Chondrocyte (in vitro differentiated cells): Measurements from ENCODE around the gene ALKBH8. TPM values are rescaled to one million over a fixed set of nuclear protein-coding genes. Genes with fewer than 3 reads are reported as not detected.

Experiments
- DNase-seq: peaks from one replicate; pipeline ENCODE4 v3.0.0; 2021; ENCODE audit warnings: mixed read lengths, low spot score
- H3K27ac Mint-ChIP-seq: one replicate; pipeline ENCODE4 v1.8.0; 2021; ENCODE audit warnings: mild to moderate bottlenecking, moderate library complexity, mixed read lengths; ENCODE audit not compliant: unreplicated experiment
- H3K27me3 Mint-ChIP-seq: 2 replicates; pipeline ENCODE4 v1.8.0; 2021; ENCODE audit warnings: low read depth, mixed read lengths
- H3K36me3 Mint-ChIP-seq: 2 replicates; pipeline ENCODE4 v1.8.0; 2021; ENCODE audit warnings: low read depth, mixed read lengths
- H3K4me1 Mint-ChIP-seq: 2 replicates; pipeline ENCODE4 v1.8.0; 2021; ENCODE audit warnings: low read depth, mild to moderate bottlenecking, mixed read lengths
- H3K4me3 Mint-ChIP-seq: one replicate; pipeline ENCODE4 v1.8.0; 2021; ENCODE audit warnings: mild to moderate bottlenecking, moderate library complexity, mixed read lengths; ENCODE audit not compliant: unreplicated experiment
- H3K9me3 Mint-ChIP-seq: 2 replicates; pipeline ENCODE4 v1.8.0; 2021; ENCODE audit warnings: low read depth, mixed read lengths
- total RNA-seq: library from RNA; stranded (reverse); gene quantifications from 3 replicates; pipeline ENCODE4 v1.2.1, GENCODE V29; 2021
- TF ChIP-seq, protein P1 (sequence below): fragments of 200-600 bp; sonication (generic); IDR thresholded peaks from 2 replicates; pipeline ENCODE4 v1.5.0; 2021; ENCODE audit warnings: antibody characterized with exemption, mild to moderate bottlenecking, moderate library complexity

The ALKBH8 gene
- total RNA-seq, 1 donor from 2014 or later: 5.8 TPM

- Mint-ChIP-seq H3K4me1 (no peaks in the 10 kb centered on the region), H3K4me3 (no peak overlapping the region), H3K36me3 (no peaks in the 10 kb centered on the region), H3K9me3 (no peaks in the 10 kb centered on the region), H3K27me3 (peaks cover 28% of the 10 kb centered on the region), H3K27ac (no peak overlapping the region)
- TF ChIP-seq, protein P1, sequence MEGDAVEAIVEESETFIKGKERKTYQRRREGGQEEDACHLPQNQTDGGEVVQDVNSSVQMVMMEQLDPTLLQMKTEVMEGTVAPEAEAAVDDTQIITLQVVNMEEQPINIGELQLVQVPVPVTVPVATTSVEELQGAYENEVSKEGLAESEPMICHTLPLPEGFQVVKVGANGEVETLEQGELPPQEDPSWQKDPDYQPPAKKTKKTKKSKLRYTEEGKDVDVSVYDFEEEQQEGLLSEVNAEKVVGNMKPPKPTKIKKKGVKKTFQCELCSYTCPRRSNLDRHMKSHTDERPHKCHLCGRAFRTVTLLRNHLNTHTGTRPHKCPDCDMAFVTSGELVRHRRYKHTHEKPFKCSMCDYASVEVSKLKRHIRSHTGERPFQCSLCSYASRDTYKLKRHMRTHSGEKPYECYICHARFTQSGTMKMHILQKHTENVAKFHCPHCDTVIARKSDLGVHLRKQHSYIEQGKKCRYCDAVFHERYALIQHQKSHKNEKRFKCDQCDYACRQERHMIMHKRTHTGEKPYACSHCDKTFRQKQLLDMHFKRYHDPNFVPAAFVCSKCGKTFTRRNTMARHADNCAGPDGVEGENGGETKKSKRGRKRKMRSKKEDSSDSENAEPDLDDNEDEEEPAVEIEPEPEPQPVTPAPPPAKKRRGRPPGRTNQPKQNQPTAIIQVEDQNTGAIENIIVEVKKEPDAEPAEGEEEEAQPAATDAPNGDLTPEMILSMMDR: no peak
- no peak for DNase-seq
Observed at GRCh38 chr11:107482234-107482633, 83.3 kb downstream of the ALKBH8 start.

DNA sequence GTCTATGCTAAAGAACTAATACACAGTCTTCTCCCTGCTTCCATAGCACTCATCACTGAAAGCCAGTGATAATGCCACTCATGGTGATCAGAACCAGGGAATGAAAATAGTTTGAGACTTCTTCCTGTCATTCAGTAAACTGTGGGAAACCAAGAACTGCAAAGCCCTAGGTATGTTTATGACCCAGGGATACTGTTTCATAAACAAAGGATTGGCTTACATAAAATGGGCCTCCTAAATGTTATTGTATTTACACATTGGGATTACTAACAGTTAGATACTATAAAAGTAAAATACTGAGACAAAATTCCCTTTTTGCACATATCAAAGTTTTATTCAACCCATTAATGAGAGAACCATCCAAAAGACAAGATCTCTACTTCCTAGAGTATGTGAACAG, 86.6 kb downstream of the ALKBH8 start:
- H3K27ac Mint-ChIP-seq: no peak overlapping the region
- H3K9me3 Mint-ChIP-seq: no peaks in the 10 kb centered on the region
- no peaks in the 10 kb centered on the region for H3K36me3 Mint-ChIP-seq
- peaks cover 47% of the 10 kb centered on the region for H3K27me3 Mint-ChIP-seq
- H3K4me3 Mint-ChIP-seq: no peak overlapping the region
- TF ChIP-seq, protein P1: no peak
- no peak for DNase-seq
- no peaks in the 10 kb centered on the region for H3K4me1 Mint-ChIP-seq

- Mint-ChIP-seq H3K4me1 (no peaks in the 10 kb centered on the region), H3K4me3 (no peak overlapping the region), H3K36me3 (no peaks in the 10 kb centered on the region), H3K27ac (no peak overlapping the region), H3K9me3 (no peaks in the 10 kb centered on the region), H3K27me3 (peaks cover 47% of the 10 kb centered on the region)
- TF ChIP-seq, protein P1: no peak
- DNase-seq: no peak
Observed at GRCh38 chr11:107477820-107478219, 87.7 kb downstream of the ALKBH8 start.

DNA sequence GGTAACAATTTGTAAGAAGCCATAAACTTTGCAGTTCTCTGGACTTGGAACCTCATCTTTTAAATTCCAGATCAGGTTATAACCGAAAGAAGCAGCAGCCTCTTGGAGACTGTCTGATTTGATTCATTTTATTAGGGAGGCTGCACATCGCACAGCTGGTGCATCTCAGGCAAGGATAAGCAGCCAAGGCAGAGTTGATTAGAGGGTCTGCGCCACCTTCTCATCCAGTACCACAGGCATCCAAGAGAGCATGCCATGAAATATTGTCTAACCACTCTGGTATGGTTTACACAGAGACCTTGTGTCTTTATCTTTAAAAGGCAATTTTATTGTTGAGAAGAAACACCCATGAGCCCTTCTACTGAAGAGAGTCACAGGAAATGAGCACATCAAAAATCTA, 91.7 kb downstream of the ALKBH8 start:
- TF ChIP-seq, protein P1: no peak
- no peak overlapping the region for H3K27ac Mint-ChIP-seq
- H3K36me3 Mint-ChIP-seq: no peaks in the 10 kb centered on the region
- no peaks in the 10 kb centered on the region for H3K9me3 Mint-ChIP-seq
- peaks cover 47% of the 10 kb centered on the region for H3K27me3 Mint-ChIP-seq
- H3K4me3 Mint-ChIP-seq: no peak overlapping the region
- no peak for DNase-seq
- H3K4me1 Mint-ChIP-seq: no peaks in the 10 kb centered on the region

GRCh38 chr11:107472966-107473365, 92.6 kb downstream of the ALKBH8 start:
- Mint-ChIP-seq H3K4me1 (no peaks in the 10 kb centered on the region), H3K9me3 (no peaks in the 10 kb centered on the region), H3K36me3 (no peaks in the 10 kb centered on the region), H3K27me3 (peaks cover 49% of the 10 kb centered on the region), H3K27ac (no peak overlapping the region), H3K4me3 (no peak overlapping the region)
- TF ChIP-seq, protein P1: no peak
- DNase-seq: no peak
